ENCODE results near the gene FBXO2. TPM values are rescaled to one million over a fixed set of nuclear protein-coding genes. Genes with fewer than 3 reads are reported as not detected.
A peak's percentile ranks its signal among the peaks of the same experiment; 100 is the strongest.

The FBXO2 gene
- polyA plus RNA-seq, 1 experiment: 1.5 TPM

DNA sequence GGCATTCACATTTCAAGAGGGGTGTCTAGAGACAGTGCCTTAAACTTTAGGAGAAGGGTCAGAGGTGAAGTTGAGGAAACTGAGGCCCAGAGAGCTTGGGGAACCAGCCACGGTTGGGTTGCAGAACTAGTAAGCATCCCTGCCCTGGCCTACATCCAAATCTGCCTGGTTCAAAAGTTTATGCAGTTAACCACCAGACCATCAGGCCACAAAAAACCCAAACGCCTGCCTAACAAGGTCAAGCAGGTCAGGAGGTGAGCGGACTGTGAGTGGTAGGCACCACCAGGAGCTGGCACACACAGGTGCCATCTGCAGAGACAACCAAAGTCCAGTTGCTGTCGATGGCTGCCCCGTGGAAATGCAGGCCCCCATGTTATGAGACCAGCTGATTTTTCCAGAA, 51.2 kb downstream of the FBXO2 start:
- peaks cover 3% of the 10 kb centered on the region for H3K27me3 ChIP-seq (ENCODE audit: control insufficient read depth, insufficient read depth, low read length)
- H3K4me3 ChIP-seq (ENCODE audit: low read depth, low read length): no peak overlapping the region
- ChIA-PET CTCF (no interaction called here), POLR2A (no interaction called here)
- H3K9me3 ChIP-seq (ENCODE audit: control insufficient read depth, insufficient read depth, low read length): no peaks in the 10 kb centered on the region
- TF ChIP-seq, protein P1, sequence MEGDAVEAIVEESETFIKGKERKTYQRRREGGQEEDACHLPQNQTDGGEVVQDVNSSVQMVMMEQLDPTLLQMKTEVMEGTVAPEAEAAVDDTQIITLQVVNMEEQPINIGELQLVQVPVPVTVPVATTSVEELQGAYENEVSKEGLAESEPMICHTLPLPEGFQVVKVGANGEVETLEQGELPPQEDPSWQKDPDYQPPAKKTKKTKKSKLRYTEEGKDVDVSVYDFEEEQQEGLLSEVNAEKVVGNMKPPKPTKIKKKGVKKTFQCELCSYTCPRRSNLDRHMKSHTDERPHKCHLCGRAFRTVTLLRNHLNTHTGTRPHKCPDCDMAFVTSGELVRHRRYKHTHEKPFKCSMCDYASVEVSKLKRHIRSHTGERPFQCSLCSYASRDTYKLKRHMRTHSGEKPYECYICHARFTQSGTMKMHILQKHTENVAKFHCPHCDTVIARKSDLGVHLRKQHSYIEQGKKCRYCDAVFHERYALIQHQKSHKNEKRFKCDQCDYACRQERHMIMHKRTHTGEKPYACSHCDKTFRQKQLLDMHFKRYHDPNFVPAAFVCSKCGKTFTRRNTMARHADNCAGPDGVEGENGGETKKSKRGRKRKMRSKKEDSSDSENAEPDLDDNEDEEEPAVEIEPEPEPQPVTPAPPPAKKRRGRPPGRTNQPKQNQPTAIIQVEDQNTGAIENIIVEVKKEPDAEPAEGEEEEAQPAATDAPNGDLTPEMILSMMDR (IDR thresholded peaks at IDR 0.05; ENCODE audit: low read depth, low read length): no peak
- no peak for DNase-seq (ENCODE audit: low read depth, low spot score)
- H3K27ac ChIP-seq (ENCODE audit: low read depth, low read length): peak overlapping the region; percentile 31

DNA sequence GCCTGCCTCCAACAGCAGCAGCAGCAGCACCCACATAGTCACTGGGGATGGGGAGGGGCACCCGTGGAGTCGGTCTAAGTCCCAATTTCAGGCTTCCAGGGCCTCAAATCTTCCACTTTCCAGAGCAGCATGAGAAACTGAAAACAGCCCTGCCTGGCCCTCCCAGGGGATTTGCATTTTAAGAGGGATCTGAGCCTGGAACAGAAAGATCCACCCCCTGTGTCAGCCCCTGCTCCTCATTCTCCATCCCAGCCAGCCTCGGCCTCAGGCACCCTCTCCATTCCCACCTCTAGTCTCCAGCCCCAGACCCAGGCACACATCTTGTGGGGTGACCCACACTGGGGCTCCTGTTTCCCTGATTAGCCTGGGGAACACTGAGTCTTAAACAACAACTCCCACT, 51.8 kb downstream of the FBXO2 start:
- no peak overlapping the region for H3K4me3 ChIP-seq (ENCODE audit: low read depth, low read length)
- ChIA-PET POLR2A (no interaction called here), CTCF (no interaction called here)
- no peaks in the 10 kb centered on the region for H3K9me3 ChIP-seq (ENCODE audit: control insufficient read depth, insufficient read depth, low read length)
- H3K27me3 ChIP-seq (ENCODE audit: control insufficient read depth, insufficient read depth, low read length): peaks cover 3% of the 10 kb centered on the region
- TF ChIP-seq, protein P1 (IDR thresholded peaks at IDR 0.05; ENCODE audit: low read depth, low read length): no peak
- no peak for DNase-seq (ENCODE audit: low read depth, low spot score)
- no peak overlapping the region for H3K27ac ChIP-seq (ENCODE audit: low read depth, low read length)

- Histone ChIP-seq H3K27me3 (ENCODE audit: control insufficient read depth, insufficient read depth, low read length) (peaks cover 3% of the 10 kb centered on the region), H3K4me3 (ENCODE audit: low read depth, low read length) (no peak overlapping the region), H3K9me3 (ENCODE audit: control insufficient read depth, insufficient read depth, low read length) (no peaks in the 10 kb centered on the region), H3K27ac (ENCODE audit: low read depth, low read length) (no peak overlapping the region)
- POLR2A ChIA-PET: no interaction called here
- DNase-seq (ENCODE audit: low read depth, low spot score): no peak
- CTCF ChIA-PET: no interaction called here
- TF ChIP-seq, protein P1 (IDR thresholded peaks at IDR 0.05; ENCODE audit: low read depth, low read length): no peak
Measured at GRCh38 chr1:11600836-11601235, 53.4 kb downstream of the FBXO2 start.

DNA sequence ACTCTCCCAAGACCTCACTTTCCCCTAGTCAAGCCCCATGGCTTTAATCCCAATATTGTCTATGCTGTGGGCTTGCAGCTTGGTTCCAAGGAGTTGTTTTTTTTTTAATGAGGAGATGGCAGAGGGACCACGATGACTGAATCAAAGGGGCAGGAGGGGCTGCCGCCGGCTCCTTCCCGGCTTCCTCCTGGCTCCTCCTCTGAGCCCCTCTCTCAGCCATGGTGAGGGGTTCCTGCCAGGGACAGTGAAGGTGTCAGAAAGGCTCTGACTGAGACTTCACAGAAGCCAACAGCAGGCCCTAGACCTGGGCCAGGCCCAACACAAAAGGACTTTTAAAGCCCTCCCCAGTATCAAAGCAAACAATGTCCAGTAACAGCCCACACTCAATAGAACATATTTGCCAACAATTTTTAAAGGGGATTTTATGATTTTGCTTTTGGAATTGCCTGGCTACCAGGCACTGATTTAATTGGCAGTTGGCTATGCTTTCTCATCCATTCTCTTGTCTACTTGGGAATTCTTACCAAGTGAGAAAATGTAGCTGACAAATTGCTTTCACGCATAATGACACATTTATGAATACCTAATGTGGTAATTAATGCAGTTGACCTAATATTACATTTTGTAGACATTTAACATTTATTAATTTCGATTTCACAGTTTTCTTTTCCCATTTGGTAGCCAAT, 54.2 kb downstream of the FBXO2 start:
- H3K27ac ChIP-seq (ENCODE audit: low read depth, low read length): no peak overlapping the region
- no peaks in the 10 kb centered on the region for H3K9me3 ChIP-seq (ENCODE audit: control insufficient read depth, insufficient read depth, low read length)
- ChIA-PET CTCF (interaction anchor here (0.5 kb wide), 1 partner anchor 110 kb away, joined by 3 read pairs; no protein-coding TSS in a partner anchor), POLR2A (no interaction called here)
- peaks cover 3% of the 10 kb centered on the region for H3K27me3 ChIP-seq (ENCODE audit: control insufficient read depth, insufficient read depth, low read length)
- no peak overlapping the region for H3K4me3 ChIP-seq (ENCODE audit: low read depth, low read length)
- TF ChIP-seq, protein P1 (IDR thresholded peaks at IDR 0.05; ENCODE audit: low read depth, low read length): no peak
- DNase-seq (ENCODE audit: low read depth, low spot score): no peak

- Histone ChIP-seq H3K4me3 (ENCODE audit: low read depth, low read length) (no peak overlapping the region), H3K27ac (ENCODE audit: low read depth, low read length) (no peak overlapping the region), H3K9me3 (ENCODE audit: control insufficient read depth, insufficient read depth, low read length) (no peaks in the 10 kb centered on the region), H3K27me3 (ENCODE audit: control insufficient read depth, insufficient read depth, low read length) (peaks cover 3% of the 10 kb centered on the region)
- POLR2A ChIA-PET: no interaction called here
- no peak for DNase-seq (ENCODE audit: low read depth, low spot score)
- TF ChIP-seq, protein P1 (IDR thresholded peaks at IDR 0.05; ENCODE audit: low read depth, low read length): no peak
- CTCF ChIA-PET: no interaction called here
Measured at GRCh38 chr1:11598461-11598860, 55.8 kb downstream of the FBXO2 start.

Other genes starting within 250 kb of the FBXO2 start
- 0.02 and 0.05 TPM in 2 replicates for gene DISP3, start 175.3 kb downstream of the FBXO2 start, polyA plus RNA-seq (2011; rRNA removed)
- gene FBXO44, start 448 bp upstream of the FBXO2 start, polyA plus RNA-seq (2011; rRNA removed): 12.3 and 14.8 TPM in 2 replicates
- 6.9 and 8.0 TPM in 2 replicates for gene FBXO6, start 9.8 kb upstream of the FBXO2 start, polyA plus RNA-seq (2011; rRNA removed)
- 34.9 and 41.7 TPM in 2 replicates for gene MAD2L2, start 26.7 kb upstream of the FBXO2 start, polyA plus RNA-seq (2011; rRNA removed)
- gene DRAXIN, start 37.3 kb upstream of the FBXO2 start, polyA plus RNA-seq (2011; rRNA removed): 0.04 and 0.05 TPM in 2 replicates
- gene AGTRAP, start 81.7 kb upstream of the FBXO2 start, polyA plus RNA-seq (2011; rRNA removed): 26.8 and 39.0 TPM in 2 replicates
- 0.11 and 0.32 TPM in 2 replicates for gene C1orf167, start 107.8 kb upstream of the FBXO2 start, polyA plus RNA-seq (2011; rRNA removed)
- 7.7 and 8.8 TPM in 2 replicates for gene MTHFR, start 151.5 kb upstream of the FBXO2 start, polyA plus RNA-seq (2011; rRNA removed)
- gene CLCN6, start 151.8 kb upstream of the FBXO2 start, polyA plus RNA-seq (2011; rRNA removed): 9.0 and 10.7 TPM in 2 replicates
- not detected in 2 replicates for gene NPPA, start 193.4 kb upstream of the FBXO2 start, polyA plus RNA-seq (2011; rRNA removed)
- gene NPPB, start 204.5 kb upstream of the FBXO2 start, polyA plus RNA-seq (2011; rRNA removed): not detected in 2 replicates